T-helper 2 cell treated with Interferon-gamma antibody and Interleukin-4, amounts not matched to agents 5 μg/mL and 100 μg/mL, for 36 hours (primary cell): ENCODE measurements around the gene COA3.

Source experiments
- DNase-seq: peaks from one replicate; pipeline ENCODE4 v3.0.0; 2021; ENCODE audit warnings: low spot score
- H3K27ac Mint-ChIP-seq: one replicate; pipeline ENCODE4 v1.8.0; 2021; ENCODE audit warnings: mild to moderate bottlenecking, mixed read lengths
- H3K27me3 Mint-ChIP-seq: one replicate; pipeline ENCODE4 v1.8.0; 2021; ENCODE audit warnings: low read depth, mixed read lengths
- H3K36me3 Mint-ChIP-seq: one replicate; pipeline ENCODE4 v1.8.0; 2021; ENCODE audit warnings: low read depth, mixed read lengths
- H3K4me1 Mint-ChIP-seq: one replicate; pipeline ENCODE4 v1.8.0; 2021; ENCODE audit warnings: low read depth, mixed read lengths
- H3K4me3 Mint-ChIP-seq: one replicate; pipeline ENCODE4 v1.8.0; 2022; ENCODE audit warnings: mild to moderate bottlenecking, moderate library complexity, mixed read lengths
- H3K9me3 Mint-ChIP-seq: one replicate; pipeline ENCODE4 v1.8.0; 2021; ENCODE audit warnings: mixed read lengths

COA3 gene

DNA sequence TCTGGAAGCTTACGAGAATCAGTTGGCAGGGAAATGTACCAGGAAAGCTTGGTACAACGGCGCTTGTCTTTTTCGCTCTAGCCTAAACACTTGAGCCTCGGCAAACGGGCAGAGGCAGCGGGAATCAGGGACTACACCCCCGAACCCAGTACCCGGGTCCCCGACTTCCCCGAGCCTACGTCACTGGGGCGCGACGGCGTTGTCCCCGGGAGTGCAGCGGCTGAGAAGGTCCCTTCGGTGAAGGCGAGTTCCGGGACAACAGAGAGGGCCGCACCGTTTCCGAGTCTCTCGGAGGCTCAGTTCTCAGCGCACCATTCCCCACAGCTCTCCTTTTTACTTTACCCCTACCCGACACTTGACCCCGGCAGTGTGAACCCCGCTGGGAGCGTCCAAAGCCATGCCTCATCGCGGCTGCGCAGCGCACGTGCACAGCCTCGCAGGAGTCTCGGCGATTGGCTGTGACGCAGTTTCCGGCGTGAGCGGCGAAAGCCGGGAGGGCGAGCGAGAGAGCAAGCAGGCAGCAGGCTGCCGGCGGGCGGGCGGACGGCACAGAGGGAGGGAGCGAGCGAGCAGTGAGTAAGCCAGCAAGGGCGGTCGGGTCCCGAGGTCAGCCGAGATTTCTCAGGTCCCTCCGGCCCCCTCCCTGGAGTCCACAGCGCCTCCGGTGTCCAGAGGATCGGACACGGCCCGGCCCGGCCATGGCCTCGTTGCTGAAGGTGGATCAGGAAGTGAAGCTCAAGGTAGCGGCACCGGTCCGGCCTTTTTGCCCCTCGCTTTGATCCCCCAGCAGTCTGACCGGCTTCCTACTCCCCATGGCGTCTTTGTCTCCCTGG, 34.6 kb upstream of the COA3 start, which contains the start of gene PSME3:
TSS of gene PSME3 (plus strand) at position 464 of the 833 bp plus-strand sequence. CDS start at position 699, 235 bp downstream.
- peaks cover 9% of the 10 kb centered on the region for H3K27me3 Mint-ChIP-seq
- H3K36me3 Mint-ChIP-seq: peaks cover 27% of the 10 kb centered on the region
- no peaks in the 10 kb centered on the region for H3K9me3 Mint-ChIP-seq
- peaks cover 18% of the 10 kb centered on the region for H3K4me1 Mint-ChIP-seq
- peak; percentile 93 for DNase-seq
- H3K27ac Mint-ChIP-seq: peak within 1 kb of the TSS; percentile 96
- peak within 1 kb of the TSS; percentile 91 for H3K4me3 Mint-ChIP-seq

GRCh38 chr17:42832213-42832933, 33.9 kb upstream of the COA3 start:
- peak overlapping the region; percentile 91 for H3K4me3 Mint-ChIP-seq
- no peaks in the 10 kb centered on the region for H3K9me3 Mint-ChIP-seq
- peaks cover 14% of the 10 kb centered on the region for H3K4me1 Mint-ChIP-seq
- peak overlapping the region; percentile 96 for H3K27ac Mint-ChIP-seq
- H3K36me3 Mint-ChIP-seq: peaks cover 20% of the 10 kb centered on the region
- peaks cover 16% of the 10 kb centered on the region for H3K27me3 Mint-ChIP-seq
- no peak for DNase-seq

DNA sequence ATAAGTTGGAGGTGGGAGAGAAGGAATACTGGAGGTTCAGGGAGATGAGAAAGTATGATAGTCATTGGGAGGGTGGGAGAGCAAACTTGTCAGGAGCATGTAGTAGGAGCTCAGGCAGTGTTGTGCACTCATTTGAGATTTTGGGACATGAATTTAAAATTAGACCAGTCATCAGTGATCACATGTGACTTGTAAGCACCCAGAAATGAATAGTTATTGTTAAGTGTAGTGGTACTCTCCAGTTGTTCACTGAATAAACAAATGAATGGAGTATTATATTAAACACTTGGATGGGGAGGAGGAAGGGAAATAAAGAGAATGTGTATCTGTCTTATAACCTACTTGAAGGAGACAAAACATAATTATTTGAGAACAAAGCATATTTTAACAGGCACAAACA, 32.5 kb upstream of the COA3 start:
- Mint-ChIP-seq H3K27ac (no peak overlapping the region), H3K9me3 (no peaks in the 10 kb centered on the region), H3K4me1 (peaks cover 14% of the 10 kb centered on the region), H3K4me3 (peak overlapping the region; percentile 28), H3K36me3 (peaks cover 12% of the 10 kb centered on the region), H3K27me3 (peaks cover 22% of the 10 kb centered on the region)
- DNase-seq: no peak

- Mint-ChIP-seq H3K9me3 (no peaks in the 10 kb centered on the region), H3K27ac (no peak overlapping the region), H3K27me3 (peaks cover 22% of the 10 kb centered on the region), H3K4me3 (no peak overlapping the region), H3K4me1 (peaks cover 15% of the 10 kb centered on the region), H3K36me3 (peaks cover 3% of the 10 kb centered on the region)
- DNase-seq: no peak
Observed at GRCh38 chr17:42827472-42827871, 29.0 kb upstream of the COA3 start.

- H3K27ac Mint-ChIP-seq: no peak overlapping the region
- H3K4me1 Mint-ChIP-seq: peaks cover 12% of the 10 kb centered on the region
- H3K36me3 Mint-ChIP-seq: peaks cover 42% of the 10 kb centered on the region
- H3K9me3 Mint-ChIP-seq: no peaks in the 10 kb centered on the region
- no peak overlapping the region for H3K4me3 Mint-ChIP-seq
- no peak for DNase-seq
- no peaks in the 10 kb centered on the region for H3K27me3 Mint-ChIP-seq
Observed at GRCh38 chr17:42821176-42821575, 22.7 kb upstream of the COA3 start.

GRCh38 chr17:42819939-42820535, 21.5 kb upstream of the COA3 start:
- Mint-ChIP-seq H3K9me3 (no peaks in the 10 kb centered on the region), H3K4me3 (no peak overlapping the region), H3K36me3 (peaks cover 52% of the 10 kb centered on the region), H3K4me1 (peaks cover 12% of the 10 kb centered on the region), H3K27ac (no peak overlapping the region), H3K27me3 (no peaks in the 10 kb centered on the region)
- DNase-seq: peak; percentile 60

GRCh38 chr17:42818379-42818778, 19.9 kb upstream of the COA3 start:
- Mint-ChIP-seq H3K27me3 (no peaks in the 10 kb centered on the region), H3K4me1 (peaks cover 7% of the 10 kb centered on the region), H3K27ac (no peak overlapping the region), H3K4me3 (no peak overlapping the region), H3K9me3 (no peaks in the 10 kb centered on the region), H3K36me3 (peaks cover 62% of the 10 kb centered on the region)
- no peak for DNase-seq

DNA sequence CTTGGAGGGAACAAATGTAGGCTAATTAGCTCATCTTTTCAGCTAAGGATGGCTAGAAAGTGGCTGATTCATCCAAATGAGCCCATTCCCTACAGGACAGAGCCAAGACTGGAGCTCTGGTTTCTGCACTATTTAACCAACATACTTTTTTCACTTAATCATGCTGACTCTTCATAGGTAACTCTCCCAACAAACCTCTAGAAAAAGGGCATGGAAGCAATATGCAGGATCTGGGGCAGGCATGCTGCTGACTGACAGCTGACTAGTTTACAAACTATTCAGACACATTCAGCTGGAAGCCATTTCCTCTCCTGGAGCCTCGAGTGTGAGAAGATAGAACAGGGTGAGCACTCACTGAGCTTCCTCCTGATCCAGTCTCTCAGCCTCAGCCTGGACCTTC, 19.4 kb upstream of the COA3 start:
- H3K27ac Mint-ChIP-seq: no peak overlapping the region
- no peaks in the 10 kb centered on the region for H3K9me3 Mint-ChIP-seq
- peaks cover 62% of the 10 kb centered on the region for H3K36me3 Mint-ChIP-seq

GRCh38 chr17:42814633-42815399, 16.3 kb upstream of the COA3 start:
- H3K4me3 Mint-ChIP-seq: no peak overlapping the region
- H3K4me1 Mint-ChIP-seq: no peaks in the 10 kb centered on the region
- peaks cover 63% of the 10 kb centered on the region for H3K36me3 Mint-ChIP-seq
- H3K27ac Mint-ChIP-seq: no peak overlapping the region
- no peaks in the 10 kb centered on the region for H3K9me3 Mint-ChIP-seq
- H3K27me3 Mint-ChIP-seq: no peaks in the 10 kb centered on the region
- DNase-seq: no peak

More for the DNA sequence above, 19.4 kb upstream of the COA3 start:
- Mint-ChIP-seq H3K27me3 (no peaks in the 10 kb centered on the region), H3K4me3 (no peak overlapping the region), H3K4me1 (peaks cover 5% of the 10 kb centered on the region)
- DNase-seq: no peak

DNA sequence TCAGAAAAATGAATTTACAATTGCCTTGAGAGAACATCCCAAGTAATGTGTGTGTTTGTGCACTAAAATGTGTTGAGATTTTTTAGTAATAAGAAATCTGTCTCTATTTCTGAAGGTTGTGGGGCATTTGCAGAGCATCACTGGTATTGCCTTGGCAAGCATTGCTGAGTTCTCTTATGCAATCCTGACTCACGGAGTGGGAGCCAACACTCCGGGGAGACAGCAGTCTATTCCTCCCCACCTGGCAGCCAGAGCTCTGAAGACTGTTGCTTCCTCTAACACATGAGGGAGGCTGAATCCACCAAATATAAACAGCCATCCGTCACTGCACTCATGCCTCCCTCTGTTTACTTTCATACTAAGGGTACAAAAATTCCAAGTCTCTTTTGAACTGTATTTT, 10.7 kb upstream of the COA3 start:
- H3K36me3 Mint-ChIP-seq: peaks cover 25% of the 10 kb centered on the region
- DNase-seq: no peak
- no peaks in the 10 kb centered on the region for H3K9me3 Mint-ChIP-seq
- H3K4me3 Mint-ChIP-seq: no peak overlapping the region
- no peak overlapping the region for H3K27ac Mint-ChIP-seq
- H3K4me1 Mint-ChIP-seq: no peaks in the 10 kb centered on the region
- H3K27me3 Mint-ChIP-seq: peaks cover 2% of the 10 kb centered on the region

- Mint-ChIP-seq H3K27me3 (peaks cover 11% of the 10 kb centered on the region), H3K36me3 (peaks cover 13% of the 10 kb centered on the region), H3K9me3 (no peaks in the 10 kb centered on the region), H3K4me3 (no peak overlapping the region), H3K27ac (no peak overlapping the region), H3K4me1 (no peaks in the 10 kb centered on the region)
- no peak for DNase-seq
Observed at GRCh38 chr17:42806249-42806648, 7.7 kb upstream of the COA3 start.

DNA sequence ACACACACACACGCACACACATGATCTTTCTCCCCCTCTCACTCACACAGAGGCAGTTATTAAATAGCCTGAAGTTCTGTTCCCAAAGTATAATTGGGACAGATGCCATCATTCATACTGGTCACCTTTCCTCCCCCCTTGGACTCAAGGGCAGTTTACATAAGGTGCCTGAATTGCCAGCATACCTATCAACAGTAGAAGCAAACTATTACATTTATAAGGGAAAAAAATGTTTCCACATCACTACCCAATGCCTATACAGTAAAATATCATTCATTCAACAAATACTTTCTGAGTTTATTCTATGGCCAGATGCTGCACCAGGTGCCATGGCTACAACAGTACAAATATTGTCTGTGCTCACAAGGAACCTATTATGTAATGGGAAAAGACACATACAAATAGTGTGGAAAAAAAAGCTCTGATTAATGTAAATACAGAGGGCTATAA, 6.4 kb upstream of the COA3 start:
- no peaks in the 10 kb centered on the region for H3K9me3 Mint-ChIP-seq
- peaks cover 4% of the 10 kb centered on the region for H3K36me3 Mint-ChIP-seq
- peaks cover 18% of the 10 kb centered on the region for H3K27me3 Mint-ChIP-seq
- no peak overlapping the region for H3K4me3 Mint-ChIP-seq
- H3K27ac Mint-ChIP-seq: no peak overlapping the region
- DNase-seq: no peak
- no peaks in the 10 kb centered on the region for H3K4me1 Mint-ChIP-seq

DNA sequence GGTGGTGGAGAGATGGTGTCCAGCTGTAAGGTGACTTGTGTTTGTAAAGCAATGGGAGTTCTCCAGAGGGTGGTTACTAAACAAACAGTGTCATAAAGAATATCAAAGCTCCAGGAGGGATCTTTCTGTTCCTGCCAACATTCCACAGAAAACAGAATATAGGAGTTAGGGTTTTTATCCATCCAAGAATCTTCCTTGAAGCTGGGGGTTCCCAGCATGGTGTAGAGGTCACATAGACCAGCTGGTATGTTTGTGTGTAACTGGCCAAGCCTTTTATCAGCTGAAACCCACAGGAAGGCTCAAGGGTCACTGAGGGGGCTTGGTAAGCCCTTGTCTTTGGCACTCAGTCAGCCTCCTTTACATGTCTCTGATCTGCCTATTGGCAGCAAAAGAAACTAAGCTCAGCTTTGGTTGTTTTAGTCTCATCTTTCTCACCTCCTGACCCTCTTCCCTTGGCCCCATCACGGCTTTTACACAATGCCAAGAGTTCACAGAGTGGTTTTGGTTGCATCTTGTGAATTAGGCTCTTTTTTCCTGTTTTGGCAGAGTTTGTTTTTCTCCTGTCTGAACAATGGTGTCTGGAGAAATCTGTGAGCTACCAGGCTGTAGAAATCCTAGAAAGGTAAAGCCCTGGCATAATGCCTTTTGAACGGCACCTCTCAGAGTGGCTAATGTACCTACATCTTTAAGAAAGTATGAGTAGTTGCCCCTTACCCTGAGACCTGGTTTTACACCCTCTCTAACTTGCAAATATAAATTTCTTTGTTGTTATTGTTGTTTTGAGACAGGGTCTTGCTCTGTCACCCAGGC, 4.8 kb upstream of the COA3 start:
- H3K4me3 Mint-ChIP-seq: no peak overlapping the region
- no peak for DNase-seq
- H3K36me3 Mint-ChIP-seq: peaks cover under 1% of the 10 kb centered on the region
- H3K4me1 Mint-ChIP-seq: peaks cover 5% of the 10 kb centered on the region
- peaks cover 4% of the 10 kb centered on the region for H3K9me3 Mint-ChIP-seq
- no peak overlapping the region for H3K27ac Mint-ChIP-seq
- peaks cover 20% of the 10 kb centered on the region for H3K27me3 Mint-ChIP-seq
